NOMO-1 treated with DMSO at 0.1 percent for 48 hours (cell line): ENCODE measurements around the gene KAT14.
A peak's percentile ranks its signal among the peaks of the same experiment; 100 is the strongest.
"Not testable (repeated sequence)": the region's sequence is repeated elsewhere in the genome, so short reads cannot be mapped to it uniquely, and the experiment has no call there.

Experiments used
- DNase-seq: peaks from one replicate; lab custom pipeline; 2025; ENCODE audit not compliant: unreplicated experiment; lab: John Stamatoyannopoulos, UW

The KAT14 gene

GRCh38 chr20:18137412-18138265 lies at the start of gene KAT14, which contains the start of gene PET117:
Gene KAT14, plus strand, starts transcription at chr20:18137863. Its CDS starts 4,798 bp downstream, at chr20:18142661.
Gene PET117, plus strand, starts transcription at chr20:18137863. Its CDS starts 93 bp downstream, at chr20:18137956.
- DNase-seq, result peak; percentile 85

GRCh38 chr20:18088298-18088697 lies 49.4 kb upstream of the KAT14 start:
- DNase-seq, result not testable (repeated sequence)

GRCh38 chr20:18088841-18089240 lies 48.8 kb upstream of the KAT14 start:
- DNase-seq, result not testable (repeated sequence)

GRCh38 chr20:18090044-18090443 lies 47.6 kb upstream of the KAT14 start:
- no peak for DNase-seq

- no peak for DNase-seq
These were observed 47.2 kb upstream of the KAT14 start for GRCh38 chr20:18090477-18090876.

- DNase-seq, result no peak
These were observed 46.0 kb upstream of the KAT14 start for GRCh38 chr20:18091623-18092022.

GRCh38 chr20:18092890-18093289 lies 44.8 kb upstream of the KAT14 start:
- DNase-seq, result no peak

GRCh38 chr20:18093388-18093787 lies 44.3 kb upstream of the KAT14 start:
- DNase-seq, result no peak

GRCh38 chr20:18094191-18094590 lies 43.5 kb upstream of the KAT14 start:
- no peak for DNase-seq

- DNase-seq, result not testable (repeated sequence)
These were observed 37.1 kb upstream of the KAT14 start for GRCh38 chr20:18100569-18100968.

- DNase-seq, result no peak
These were observed 36.4 kb upstream of the KAT14 start for GRCh38 chr20:18101125-18101810.

GRCh38 chr20:18103497-18103896 lies 34.2 kb upstream of the KAT14 start:
- DNase-seq, result no peak

- DNase-seq, result no peak
These were observed 29.3 kb upstream of the KAT14 start for GRCh38 chr20:18108326-18108725.

- peak; percentile 45 for DNase-seq
These were observed 9.1 kb upstream of the KAT14 start for GRCh38 chr20:18128574-18128973.

- no peak for DNase-seq
These were observed 5.0 kb upstream of the KAT14 start for GRCh38 chr20:18132663-18133062.

GRCh38 chr20:18133962-18134361 lies 3.7 kb upstream of the KAT14 start:
- no peak for DNase-seq

- DNase-seq, result no peak
These were observed 561 bp downstream of the KAT14 start for GRCh38 chr20:18138266-18138582.

- DNase-seq, result no peak
These were observed 1.2 kb downstream of the KAT14 start for GRCh38 chr20:18138639-18139583.

GRCh38 chr20:18139832-18140231 lies 2.2 kb downstream of the KAT14 start:
- DNase-seq, result no peak

- no peak for DNase-seq
These were observed 7.0 kb downstream of the KAT14 start for GRCh38 chr20:18144541-18145099.

- no peak for DNase-seq
These were observed 16.7 kb downstream of the KAT14 start for GRCh38 chr20:18154342-18154741.
